Measurements from ENCODE around the gene LMO4. TPM values are rescaled to one million over a fixed set of nuclear protein-coding genes. Genes with fewer than 3 reads are reported as not detected.

LMO4 gene
- total and polyA plus RNA-seq, 10 of the 15 experiments (the other 5 are each of a cell fraction or from before 2014, with no cell fraction given), result 3.8 to 76.6 (median 20.7) TPM

DNA sequence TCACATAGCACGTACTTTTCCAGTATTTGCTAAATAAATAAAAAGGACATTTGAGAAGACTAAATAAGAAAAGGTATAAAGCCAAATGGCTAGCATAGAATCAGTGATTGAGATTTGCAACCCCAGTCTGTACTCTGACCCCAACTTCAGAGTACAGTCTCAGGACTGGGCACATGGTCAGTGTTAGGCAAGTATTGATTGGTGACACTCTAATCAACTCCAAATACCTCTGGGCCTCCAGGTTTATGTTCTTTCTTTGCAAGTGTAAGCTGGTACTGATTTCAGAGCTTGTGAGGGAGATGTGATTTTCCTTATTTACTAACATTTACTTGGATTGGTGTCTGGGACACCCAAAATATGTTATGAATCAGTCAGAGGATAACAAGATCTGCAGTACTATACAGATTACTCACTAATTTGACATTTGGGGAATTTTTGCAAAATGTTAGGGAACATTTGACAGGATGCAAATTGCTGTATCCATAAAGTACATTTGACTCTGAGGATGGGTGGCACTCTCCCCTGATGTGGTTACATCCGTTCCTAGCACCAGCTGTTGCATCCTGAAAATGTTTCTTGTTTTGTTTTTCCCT is 34.2 kb downstream of the LMO4 start:
- ChIA-PET POLR2A (no interaction called here), RAD21 (ENCODE audit: unreplicated experiment) (no interaction called here), CTCF (no interaction called here), SMC1A (ENCODE audit: uncharacterized antibody, unreplicated experiment) (interaction anchor here (0.9 to 1.1 kb wide), 2 partner anchors 11 to 33 kb away, joined by 3 read pairs; no protein-coding TSS in a partner anchor)
- Histone ChIP-seq H3K27ac (ENCODE audit: control insufficient read depth, insufficient read depth) (no peak overlapping the region), H3K9me3 (replicated peaks; ENCODE audit: control insufficient read depth, insufficient read depth, low read length) (no peaks in the 10 kb centered on the region), H3K27me3 (replicated peaks in 1 of 2; ENCODE audit: control insufficient read depth in 2 of 2, insufficient read depth in 2 of 2, low read length in 1 of 2) (no peaks in the 10 kb centered on the region), H3K36me3 (ENCODE audit: control insufficient read depth in 2 of 2, insufficient read depth in 2 of 2, low read length in 1 of 2) (no peaks in the 10 kb centered on the region), H4K20me1 (ENCODE audit: control insufficient read depth, insufficient read depth) (no peaks in the 10 kb centered on the region), H2AFZ (ENCODE audit: control insufficient read depth, low read depth, low read length) (no peak overlapping the region), H3K9ac (ENCODE audit: control insufficient read depth, insufficient read depth, low read length) (no peak overlapping the region), H3K79me2 (ENCODE audit: control insufficient read depth, insufficient read depth, low read length) (no peaks in the 10 kb centered on the region), H3K4me2 (ENCODE audit: control insufficient read depth, insufficient read depth) (no peak overlapping the region), H3K4me1 (ENCODE audit: control insufficient read depth, insufficient read depth, low read length) (no peaks in the 10 kb centered on the region), H3K4me3 (no peak overlapping the region)
- TF ChIP-seq IRF4 (IDR thresholded peaks at IDR 0.05; ENCODE audit: low read depth, low read length), result no peak
- no peak for TF ChIP-seq ZNF207 (IDR thresholded peaks at IDR 0.05; ENCODE audit: borderline replicate concordance)
- BruUV-seq (replicated peaks), result no TSS peak
- in situ Hi-C loops (cut with MboI) (no loop called here), intact Hi-C loops (cut with micrococcal nuclease; ENCODE audit: unreplicated experiment) (no loop called here)
- 94% methylated on average over 2 of the region's 2 CpGs for WGBS (ENCODE audit: insufficient coverage, insufficient replicate concordance, low lambda C conversion rate, missing lambda C conversion rate)
- no peak for DNase-seq (ENCODE audit: low read depth, low spot score)
- no peak for FAIRE-seq
- ATAC-seq, result no peak

DNA sequence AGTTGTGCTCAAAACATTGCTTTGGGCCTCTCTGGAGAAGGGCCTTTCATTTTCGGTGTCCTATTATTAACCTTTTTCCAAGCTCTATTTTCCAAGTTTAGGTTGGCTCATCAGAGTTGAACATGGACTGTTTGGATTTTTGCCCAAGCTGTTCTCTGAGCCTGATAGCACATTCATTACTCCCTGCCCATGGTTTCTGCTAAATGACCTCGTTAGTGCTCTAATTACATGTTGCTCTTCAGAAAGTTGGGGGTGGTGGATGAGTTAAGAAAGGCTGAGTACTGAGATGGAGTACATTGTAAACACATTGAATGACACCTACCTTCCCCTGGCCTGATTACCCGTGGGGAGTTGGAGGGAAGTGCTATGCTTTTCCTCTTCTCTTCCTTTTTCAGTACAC is 38.9 kb downstream of the LMO4 start:
- ChIA-PET POLR2A (no interaction called here), RAD21 (ENCODE audit: unreplicated experiment) (no interaction called here), CTCF (interaction anchor here (0.8 kb wide), 1 partner anchor 69 kb away, joined by 3 read pairs; no protein-coding TSS in a partner anchor), SMC1A (ENCODE audit: uncharacterized antibody, unreplicated experiment) (no interaction called here)
- no peak overlapping the region for H2AFZ ChIP-seq (ENCODE audit: control insufficient read depth, low read depth, low read length)
- FAIRE-seq (no peak), ATAC-seq (no peak), DNase-seq (ENCODE audit: low read depth, low spot score) (no peak)
- no peaks in the 10 kb centered on the region for H4K20me1 ChIP-seq (ENCODE audit: control insufficient read depth, insufficient read depth)
- intact Hi-C loops (cut with micrococcal nuclease; ENCODE audit: unreplicated experiment) (no loop called here), in situ Hi-C loops (cut with MboI) (no loop called here)
- H3K4me2 ChIP-seq (ENCODE audit: control insufficient read depth, insufficient read depth), result no peak overlapping the region
- no peaks in the 10 kb centered on the region for H3K79me2 ChIP-seq (ENCODE audit: control insufficient read depth, insufficient read depth, low read length)
- H3K4me3 ChIP-seq, result no peak overlapping the region
- H3K27ac ChIP-seq (ENCODE audit: control insufficient read depth, insufficient read depth), result no peak overlapping the region
- WGBS (ENCODE audit: insufficient coverage, insufficient replicate concordance, low lambda C conversion rate, missing lambda C conversion rate), result 17% methylated on average over 3 of the region's 3 CpGs
- no peaks in the 10 kb centered on the region for H3K4me1 ChIP-seq (ENCODE audit: control insufficient read depth, insufficient read depth, low read length)
- H3K9ac ChIP-seq (ENCODE audit: control insufficient read depth, insufficient read depth, low read length), result no peak overlapping the region
- no TSS peak for BruUV-seq (replicated peaks)
- no peaks in the 10 kb centered on the region for H3K27me3 ChIP-seq (replicated peaks in 1 of 2; ENCODE audit: control insufficient read depth in 2 of 2, insufficient read depth in 2 of 2, low read length in 1 of 2)
- H3K36me3 ChIP-seq (ENCODE audit: control insufficient read depth in 2 of 2, insufficient read depth in 2 of 2, low read length in 1 of 2), result no peaks in the 10 kb centered on the region
- H3K9me3 ChIP-seq (replicated peaks; ENCODE audit: control insufficient read depth, insufficient read depth, low read length), result no peaks in the 10 kb centered on the region
- no peak for TF ChIP-seq NBN (IDR thresholded peaks at IDR 0.05)
- TF ChIP-seq, protein P1, sequence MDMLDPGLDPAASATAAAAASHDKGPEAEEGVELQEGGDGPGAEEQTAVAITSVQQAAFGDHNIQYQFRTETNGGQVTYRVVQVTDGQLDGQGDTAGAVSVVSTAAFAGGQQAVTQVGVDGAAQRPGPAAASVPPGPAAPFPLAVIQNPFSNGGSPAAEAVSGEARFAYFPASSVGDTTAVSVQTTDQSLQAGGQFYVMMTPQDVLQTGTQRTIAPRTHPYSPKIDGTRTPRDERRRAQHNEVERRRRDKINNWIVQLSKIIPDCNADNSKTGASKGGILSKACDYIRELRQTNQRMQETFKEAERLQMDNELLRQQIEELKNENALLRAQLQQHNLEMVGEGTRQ (IDR thresholded peaks at IDR 0.05; ENCODE audit: borderline replicate concordance, low read depth, low read length), result no peak
- TF ChIP-seq POLR2AphosphoS2 (IDR thresholded peaks at IDR 0.05; ENCODE audit: low read depth, low read length), result no peak
- no peak for TF ChIP-seq TCF12 (IDR thresholded peaks at IDR 0.05; ENCODE audit: low read depth, low read length)
- TF ChIP-seq POLR2A (IDR thresholded peaks at IDR 0.05; ENCODE audit: low read depth, low read length), result no peak
- TF ChIP-seq, protein P2, sequence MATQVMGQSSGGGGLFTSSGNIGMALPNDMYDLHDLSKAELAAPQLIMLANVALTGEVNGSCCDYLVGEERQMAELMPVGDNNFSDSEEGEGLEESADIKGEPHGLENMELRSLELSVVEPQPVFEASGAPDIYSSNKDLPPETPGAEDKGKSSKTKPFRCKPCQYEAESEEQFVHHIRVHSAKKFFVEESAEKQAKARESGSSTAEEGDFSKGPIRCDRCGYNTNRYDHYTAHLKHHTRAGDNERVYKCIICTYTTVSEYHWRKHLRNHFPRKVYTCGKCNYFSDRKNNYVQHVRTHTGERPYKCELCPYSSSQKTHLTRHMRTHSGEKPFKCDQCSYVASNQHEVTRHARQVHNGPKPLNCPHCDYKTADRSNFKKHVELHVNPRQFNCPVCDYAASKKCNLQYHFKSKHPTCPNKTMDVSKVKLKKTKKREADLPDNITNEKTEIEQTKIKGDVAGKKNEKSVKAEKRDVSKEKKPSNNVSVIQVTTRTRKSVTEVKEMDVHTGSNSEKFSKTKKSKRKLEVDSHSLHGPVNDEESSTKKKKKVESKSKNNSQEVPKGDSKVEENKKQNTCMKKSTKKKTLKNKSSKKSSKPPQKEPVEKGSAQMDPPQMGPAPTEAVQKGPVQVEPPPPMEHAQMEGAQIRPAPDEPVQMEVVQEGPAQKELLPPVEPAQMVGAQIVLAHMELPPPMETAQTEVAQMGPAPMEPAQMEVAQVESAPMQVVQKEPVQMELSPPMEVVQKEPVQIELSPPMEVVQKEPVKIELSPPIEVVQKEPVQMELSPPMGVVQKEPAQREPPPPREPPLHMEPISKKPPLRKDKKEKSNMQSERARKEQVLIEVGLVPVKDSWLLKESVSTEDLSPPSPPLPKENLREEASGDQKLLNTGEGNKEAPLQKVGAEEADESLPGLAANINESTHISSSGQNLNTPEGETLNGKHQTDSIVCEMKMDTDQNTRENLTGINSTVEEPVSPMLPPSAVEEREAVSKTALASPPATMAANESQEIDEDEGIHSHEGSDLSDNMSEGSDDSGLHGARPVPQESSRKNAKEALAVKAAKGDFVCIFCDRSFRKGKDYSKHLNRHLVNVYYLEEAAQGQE (IDR thresholded peaks at IDR 0.05; ENCODE audit: low read depth, low read length), result no peak
- no peak for TF ChIP-seq SUPT20H (IDR thresholded peaks at IDR 0.05; ENCODE audit: borderline replicate concordance, control insufficient read depth, low read depth, low read length)
